ENCODE results near the gene NPHS1. TPM values are rescaled to one million over a fixed set of nuclear protein-coding genes. Genes with fewer than 3 reads are reported as not detected.

NPHS1 gene
- total and polyA plus RNA-seq, 9 of the 15 experiments (the other 6 are each of a cell fraction or from before 2014, with no cell fraction given) = 0.01 to 0.28 (median 0.14) TPM; not detected in 5

GRCh38 chr19:35858311-35858710 lies 6.0 kb upstream of the NPHS1 start:
- no peak overlapping the region for H3K4me3 ChIP-seq
- no peak for ATAC-seq
- H3K4me2 ChIP-seq (ENCODE audit: insufficient read depth, low read length) = no peak overlapping the region
- DNase-seq (ENCODE audit: extremely low read depth in 1 of 4, low spot score in 3 of 4) = no peak
- H3K9ac ChIP-seq (ENCODE audit: insufficient read depth in 1 of 2, low read depth in 2 of 2, low read length in 2 of 2) = no peak overlapping the region
- peaks cover 15 to 48% of the 10 kb centered on the region in 2 experiments for H3K4me1 ChIP-seq (replicated peaks in 1 of 2; ENCODE audit: control insufficient read depth in 2 of 2, insufficient read depth in 2 of 2, low read length in 2 of 2)
- H3K9me3 ChIP-seq (replicated peaks; ENCODE audit: control insufficient read depth, insufficient read depth, low read depth, low read length) = peaks cover 5% of the 10 kb centered on the region; the same call in 1 of the 2 replicates
- in situ Hi-C loops (cut with MboI) = no loop called here
- FAIRE-seq = no peak
- TF ChIP-seq HNRNPUL1 (IDR thresholded peaks at IDR 0.05; ENCODE audit: low read length) (no peak), NR3C1 (CRISPR knock-in tag; IDR thresholded peaks at IDR 0.05) (no peak), GTF2E2 (tag; IDR thresholded peaks at IDR 0.05) (no peak), ZBTB11 (CRISPR knock-in tag; IDR thresholded peaks at IDR 0.05) (no peak), ZNF655 (CRISPR knock-in tag; IDR thresholded peaks at IDR 0.05) (no peak), MEIS2 (IDR thresholded peaks at IDR 0.05; ENCODE audit: partially characterized antibody) (no peak)
- peaks cover 16 to 52% of the 10 kb centered on the region in 2 experiments; a peak in 4 of 5 replicates for H3K27me3 ChIP-seq (ENCODE audit: control insufficient read depth in 2 of 2, insufficient read depth in 2 of 2, low read length in 2 of 2)
- intact Hi-C loops (cut with micrococcal nuclease) = no loop called here
- CTCF ChIA-PET (ENCODE audit: low intra/inter-chr PET ratio) = no interaction called here
- no peak overlapping the region for H3K27ac ChIP-seq (ENCODE audit: extremely low read depth, low read depth, low read length)
- no peaks in the 10 kb centered on the region for H3K9me1 ChIP-seq (ENCODE audit: control insufficient read depth, insufficient read depth, low read length)
- BruUV-seq (replicated peaks) = no TSS peak
- H3K79me2 ChIP-seq (ENCODE audit: control insufficient read depth, insufficient read depth, low read length) = no peaks in the 10 kb centered on the region
- H3K36me3 ChIP-seq (ENCODE audit: control insufficient read depth, insufficient read depth, low read length) = no peaks in the 10 kb centered on the region
- POLR2A ChIA-PET = no interaction called here
- 13% methylated on average over 6 of the region's 6 CpGs for WGBS (ENCODE audit: insufficient coverage, low coverage, missing lambda C conversion rate)
- H4K20me1 ChIP-seq (replicated peaks; ENCODE audit: control insufficient read depth, insufficient read depth, low read length) = peaks cover 8% of the 10 kb centered on the region; the same call in 1 of the 2 replicates
- no peak overlapping the region for H2AFZ ChIP-seq (ENCODE audit: low read depth, low read length)

All from K562 (cell line).